HG02840 (cell line): ENCODE results near the gene DPH3.

Experiments used
- ATAC-seq: cut with Tn5 transposase; IDR thresholded peaks from one replicate; pipeline ENCODE4 v1.9.1; 2021; ENCODE audit warnings: mild to moderate bottlenecking, moderate library complexity, moderate number of reproducible peaks; ENCODE audit not compliant: unreplicated experiment, low FRiP score

The DPH3 gene

GRCh38 chr3:16294844-16295243 lies 30.1 kb upstream of the DPH3 start:
- ATAC-seq = no peak

GRCh38 chr3:16290827-16291196 lies 26.1 kb upstream of the DPH3 start:
- ATAC-seq = no peak

DNA sequence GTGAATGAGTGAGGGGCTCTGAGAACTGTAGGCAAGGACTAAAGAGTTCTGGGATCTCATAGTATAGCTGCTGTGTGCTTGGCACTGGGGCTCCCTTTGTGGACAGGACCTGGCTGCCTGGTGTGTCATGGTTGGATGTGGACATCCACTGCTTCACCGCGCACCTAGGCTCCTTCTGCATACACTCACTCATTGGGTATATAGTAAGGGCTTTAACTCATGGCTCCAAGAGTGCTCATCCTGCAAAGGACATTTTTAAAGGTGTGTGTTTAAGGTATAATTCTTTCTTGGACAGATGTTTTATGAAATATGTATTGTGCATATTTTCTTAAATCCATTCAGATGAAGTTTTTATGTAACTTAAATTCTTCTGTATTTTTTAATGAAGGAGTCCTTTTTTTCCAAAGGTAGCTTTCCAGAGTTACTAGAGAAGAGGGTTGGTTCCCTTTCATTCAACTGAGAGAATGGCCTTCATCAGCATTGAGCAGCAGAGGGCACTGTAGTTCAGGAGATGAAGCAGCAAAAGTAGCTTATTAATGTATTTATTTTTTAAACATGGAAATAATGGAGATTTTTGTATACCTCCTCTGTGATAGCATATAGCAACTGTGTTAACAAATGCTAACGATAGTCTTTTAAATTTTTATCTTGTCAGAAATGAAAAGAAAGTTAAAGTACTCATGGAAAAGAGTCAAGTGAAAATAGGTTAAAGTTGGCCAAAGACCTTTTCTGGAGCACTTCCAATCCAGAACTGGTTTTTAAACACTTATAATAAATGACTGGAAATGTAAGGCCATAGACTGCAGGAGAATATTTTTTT lies 25.5 kb upstream of the DPH3 start:
- ATAC-seq = no peak

GRCh38 chr3:16289144-16289889 lies 24.6 kb upstream of the DPH3 start:
- ATAC-seq = no peak

DNA sequence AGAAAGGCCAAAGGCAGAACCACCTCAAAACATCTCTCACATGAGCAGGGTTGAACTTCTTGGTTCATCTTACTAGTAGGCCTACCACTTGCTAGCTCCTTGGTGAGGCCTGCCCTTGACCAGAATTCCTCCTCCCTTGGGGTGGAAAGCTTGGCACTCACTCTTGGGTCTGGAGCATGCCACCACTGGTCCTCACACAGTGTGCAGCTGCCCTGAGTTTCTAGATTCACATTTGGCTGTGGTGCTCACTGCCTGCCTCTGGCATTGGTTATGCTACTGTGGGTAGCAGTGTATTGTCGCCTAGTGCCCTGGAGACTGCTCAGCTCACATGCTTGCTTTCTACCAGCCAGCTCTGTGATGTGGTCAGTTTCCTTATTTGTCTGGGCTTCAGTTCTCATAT lies 23.9 kb upstream of the DPH3 start:
- ATAC-seq = no peak

GRCh38 chr3:16286751-16287543 lies 22.2 kb upstream of the DPH3 start:
- ATAC-seq = no peak

DNA sequence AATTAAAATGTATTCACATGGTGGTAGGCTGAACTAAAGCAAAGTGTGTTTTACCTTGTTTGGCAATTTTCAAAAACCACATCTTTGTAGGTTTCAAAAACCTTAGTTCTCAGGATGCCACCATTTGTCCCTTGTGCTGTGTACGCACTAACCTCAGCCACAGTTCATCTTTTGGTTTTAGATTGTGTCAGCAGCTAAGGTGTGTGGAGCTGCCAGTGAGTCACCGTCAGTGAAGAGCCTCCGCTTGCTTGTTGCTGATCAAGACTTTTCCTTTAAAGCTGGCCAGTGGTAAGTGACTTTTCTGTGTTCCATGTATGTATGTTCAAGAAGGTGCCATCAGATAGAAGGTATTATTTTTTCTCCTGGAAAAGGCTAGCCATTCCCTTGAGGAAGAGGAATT lies 21.4 kb upstream of the DPH3 start:
- no peak for ATAC-seq

DNA sequence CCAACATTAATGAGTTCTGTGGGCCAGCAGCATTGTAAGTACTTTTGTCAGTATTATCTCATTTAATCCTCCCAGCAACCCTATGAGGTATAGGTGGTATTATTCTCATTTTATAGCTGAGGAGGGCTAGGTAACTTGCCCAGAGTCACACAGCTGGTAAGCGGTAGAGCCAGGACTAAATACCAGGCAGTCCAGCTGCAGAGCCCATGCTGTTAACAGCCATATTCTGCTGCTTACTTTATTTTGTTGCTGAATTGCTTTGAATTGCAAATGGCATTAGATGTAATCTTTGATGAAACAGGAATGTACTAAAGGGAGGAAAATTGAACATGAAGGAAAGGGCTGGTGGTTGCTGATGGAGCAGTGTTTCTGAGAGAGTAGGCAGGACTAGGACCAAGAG lies 19.9 kb upstream of the DPH3 start:
- ATAC-seq = no peak

DNA sequence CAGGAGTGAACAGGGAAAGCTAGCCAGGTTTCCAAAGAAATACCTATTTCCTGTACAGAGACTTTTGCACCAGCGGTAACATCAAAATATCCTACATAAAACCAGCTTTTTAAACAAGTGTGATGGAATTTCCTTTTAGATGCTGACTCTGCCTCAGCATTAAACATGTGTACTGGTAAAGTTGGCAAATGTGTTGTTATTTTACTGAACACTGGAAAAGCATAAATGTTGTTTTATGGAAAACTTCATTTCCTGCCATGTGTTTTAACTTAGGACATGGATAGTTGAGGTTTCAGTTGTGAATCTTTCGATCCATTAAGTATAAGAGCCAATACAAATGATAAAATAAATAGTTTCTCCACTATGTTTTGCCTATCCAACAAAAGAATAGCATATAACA lies 15.9 kb upstream of the DPH3 start:
- no peak for ATAC-seq

DNA sequence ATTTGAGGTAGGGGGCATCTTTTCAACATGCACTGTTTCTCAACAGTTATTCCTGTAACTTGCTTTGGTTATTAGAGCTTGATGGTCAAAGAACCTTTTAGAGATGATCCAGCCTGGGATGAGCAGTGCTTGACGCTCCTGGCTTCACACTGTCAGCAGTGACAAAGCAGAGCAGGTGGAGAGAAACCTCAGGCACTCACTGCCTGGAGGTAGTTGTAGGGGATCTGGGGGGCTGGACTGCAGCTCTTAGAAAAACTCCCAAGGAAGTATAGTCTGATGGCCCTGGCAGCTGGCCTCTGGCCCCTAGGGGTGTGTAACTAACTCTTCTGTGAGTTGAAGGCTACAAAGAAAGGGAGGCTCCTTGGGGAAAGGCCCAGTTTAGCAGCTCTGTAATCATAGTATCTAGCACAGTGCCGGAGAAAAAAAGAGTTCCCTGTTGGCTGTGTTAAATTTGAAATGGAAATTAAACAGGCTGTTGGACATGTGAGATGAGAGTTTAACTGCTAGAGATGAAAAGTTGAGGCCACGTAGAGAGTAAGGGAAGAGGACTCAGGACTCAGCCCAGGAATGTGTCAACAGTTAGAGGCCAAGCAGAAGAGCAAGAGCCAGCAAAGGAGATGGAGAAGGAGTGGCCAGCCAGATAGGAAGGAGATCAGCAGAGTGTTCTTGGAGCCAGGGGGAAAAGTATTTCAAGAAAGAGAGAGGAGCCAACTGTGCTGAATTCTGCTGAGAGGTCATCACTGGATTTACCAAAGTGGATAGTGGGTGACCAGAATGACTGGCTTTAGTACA lies 14.5 kb upstream of the DPH3 start:
- no peak for ATAC-seq

DNA sequence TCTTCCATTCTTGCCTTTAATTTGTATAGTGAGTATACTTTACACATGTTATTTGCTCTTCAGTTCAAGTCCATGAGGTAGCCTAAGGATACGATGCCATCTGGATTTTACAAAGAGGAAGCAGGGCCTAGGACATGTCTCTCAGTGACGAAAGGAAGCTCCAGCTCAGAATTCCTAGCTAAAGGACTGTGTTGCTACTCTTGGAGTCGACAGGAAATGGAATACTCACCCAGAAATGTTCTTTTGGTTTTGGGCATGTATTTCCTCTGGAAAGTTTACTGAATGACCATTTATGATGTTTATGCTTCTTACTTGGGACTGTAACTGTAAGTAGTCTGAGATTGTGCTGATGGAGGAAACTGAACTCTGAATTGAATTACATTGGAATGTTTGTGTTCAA lies 12.7 kb upstream of the DPH3 start:
- ATAC-seq = no peak

GRCh38 chr3:16273867-16274266 lies 9.1 kb upstream of the DPH3 start:
- no peak for ATAC-seq

GRCh38 chr3:16272588-16272987 lies 7.8 kb upstream of the DPH3 start:
- ATAC-seq = no peak

DNA sequence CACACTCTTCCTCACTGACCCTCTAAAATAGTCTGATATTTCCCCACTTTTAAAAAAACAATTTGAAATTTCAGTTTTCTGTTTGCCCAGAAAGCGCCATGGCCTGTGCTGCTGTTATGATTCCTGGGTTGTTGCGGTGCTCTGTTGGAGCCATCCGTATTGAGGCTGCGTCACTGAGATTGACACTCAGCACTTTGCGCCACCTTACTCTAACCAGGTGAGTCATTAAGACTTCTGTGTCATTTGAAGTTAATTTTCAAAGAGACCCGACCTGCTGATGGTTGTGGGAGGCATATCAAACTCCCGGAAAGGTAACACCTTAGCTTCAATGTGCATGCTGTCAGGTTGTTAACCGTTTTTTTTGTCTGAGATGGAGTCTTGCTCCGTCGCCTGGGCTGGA lies 6.1 kb upstream of the DPH3 start:
- ATAC-seq = no peak

GRCh38 chr3:16266714-16267113 lies 2.0 kb upstream of the DPH3 start:
- no peak for ATAC-seq

- ATAC-seq = no peak
These were observed 678 bp upstream of the DPH3 start for GRCh38 chr3:16265455-16265786.

DNA sequence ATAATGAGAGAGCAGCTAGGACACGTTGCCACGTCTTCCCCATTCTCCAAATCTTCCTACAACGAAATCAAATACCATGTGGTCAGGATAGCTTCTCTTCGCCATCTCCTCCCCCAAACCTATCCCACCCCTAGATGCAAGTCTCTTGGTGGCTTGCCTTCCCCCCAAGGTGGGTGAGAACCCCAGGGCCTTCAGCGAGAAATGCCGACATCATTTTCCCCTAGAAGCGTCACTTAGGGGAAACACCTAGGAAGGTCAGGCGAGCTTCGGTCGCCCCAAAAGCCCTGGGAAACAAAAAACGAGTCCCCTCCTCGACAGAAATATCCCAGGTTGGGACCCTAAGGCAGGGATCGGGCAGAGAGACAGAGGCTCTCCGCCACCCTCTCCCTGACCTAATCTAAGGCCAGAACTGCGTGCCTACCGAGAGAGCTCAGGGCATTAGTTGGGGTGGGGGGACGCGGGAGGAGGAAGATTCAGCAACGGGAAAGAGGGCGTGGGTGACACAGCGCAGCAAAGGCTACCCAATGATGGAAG lies 502 bp downstream of the DPH3 start:
- no peak for ATAC-seq

GRCh38 chr3:16262174-16262573 lies 2.6 kb downstream of the DPH3 start:
- ATAC-seq = no peak

GRCh38 chr3:16260046-16260445 lies 4.7 kb downstream of the DPH3 start:
- no peak for ATAC-seq

- no peak for ATAC-seq
These were observed 5.9 kb downstream of the DPH3 start for GRCh38 chr3:16258866-16259265.
